Stimulated activated CD8-positive, alpha-beta memory T cell treated with anti-CD3 and anti-CD28 coated beads, Interleukin-4, amount 100 ng/mL, for 4 hours (primary cell): ENCODE data around the gene PIK3CD.
"Not testable (repeated sequence)": the region's sequence is repeated elsewhere in the genome, so short reads cannot be mapped to it uniquely, and the experiment has no call there.

Source experiments
- DNase-seq, 2 donors: peaks; one replicate each; pipeline ENCODE4 v3.0.0-alpha.2; 2020; ENCODE audit warnings: low read depth in 2 of 2, low spot score in 1 of 2

PIK3CD gene

DNA sequence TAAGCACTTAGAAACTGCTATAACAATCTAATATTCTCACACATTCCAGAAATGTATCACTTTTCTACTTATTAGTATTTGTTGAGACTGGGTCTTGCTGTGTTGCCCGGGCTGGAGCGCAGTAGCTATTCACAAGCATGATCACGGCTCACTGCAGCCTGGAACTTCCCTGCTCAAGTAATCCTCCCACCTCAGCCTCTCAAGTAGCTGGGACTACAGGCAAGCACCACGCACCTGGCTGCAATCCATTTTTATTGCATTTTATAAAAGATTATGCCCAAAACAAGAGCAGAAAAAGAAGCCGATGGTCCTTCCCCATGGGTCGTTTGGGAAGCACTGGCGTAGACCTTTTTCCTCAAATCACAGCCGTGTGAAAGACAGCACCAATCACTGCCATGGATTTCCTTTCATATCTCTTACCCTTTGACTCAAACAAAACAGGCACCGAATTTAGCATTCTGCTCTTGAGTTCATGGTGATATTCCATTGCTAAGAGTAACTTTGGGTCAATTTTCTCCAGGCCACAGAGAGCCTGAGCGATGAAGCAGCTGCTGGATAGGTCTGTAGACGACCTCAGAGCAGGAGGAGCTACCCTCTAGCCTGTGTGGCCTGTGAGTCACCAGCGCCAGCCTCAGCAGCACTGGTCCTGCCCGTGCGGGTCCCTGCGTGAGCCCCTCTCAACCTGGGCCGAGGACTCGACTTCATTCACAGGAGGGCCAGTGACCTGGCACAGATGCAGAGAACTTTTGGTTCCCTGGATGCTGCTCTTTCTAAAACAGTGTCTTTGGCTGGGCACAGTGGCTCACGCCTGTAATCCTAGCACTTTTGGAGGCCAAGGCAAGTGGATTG lies 80.8 kb downstream of the PIK3CD start:
- no peak for DNase-seq

DNA sequence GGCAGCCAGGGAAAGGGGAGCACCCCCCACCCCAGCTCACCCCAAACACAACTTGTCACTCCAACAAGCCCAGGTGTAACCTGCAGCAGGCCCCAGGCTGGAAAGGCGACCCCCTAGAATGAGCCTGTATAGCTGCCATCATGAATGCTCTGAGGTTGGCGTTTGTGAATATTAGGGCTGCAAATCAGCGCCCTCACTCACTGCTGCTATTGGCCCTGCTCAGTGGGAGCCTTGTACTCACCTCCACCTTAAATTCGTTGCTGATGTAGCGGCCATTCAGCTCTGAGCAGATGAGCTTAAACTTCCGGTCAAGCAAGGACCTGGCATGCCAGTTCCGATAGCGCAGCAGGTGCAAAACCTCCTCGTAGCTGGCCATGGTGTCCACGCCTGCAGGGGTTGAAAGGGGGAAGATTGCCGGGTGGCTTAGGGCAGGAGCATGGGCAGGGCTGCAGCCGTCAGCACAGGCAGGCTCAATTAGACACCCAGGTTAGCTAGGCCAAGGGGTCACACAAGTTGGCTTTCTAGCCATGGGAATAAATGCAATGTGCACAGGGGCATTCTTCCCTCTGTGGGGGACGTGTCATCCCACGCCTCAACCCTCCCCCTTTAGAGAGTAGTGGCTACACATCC lies 81.7 kb downstream of the PIK3CD start:
- DNase-seq, result no peak

DNA sequence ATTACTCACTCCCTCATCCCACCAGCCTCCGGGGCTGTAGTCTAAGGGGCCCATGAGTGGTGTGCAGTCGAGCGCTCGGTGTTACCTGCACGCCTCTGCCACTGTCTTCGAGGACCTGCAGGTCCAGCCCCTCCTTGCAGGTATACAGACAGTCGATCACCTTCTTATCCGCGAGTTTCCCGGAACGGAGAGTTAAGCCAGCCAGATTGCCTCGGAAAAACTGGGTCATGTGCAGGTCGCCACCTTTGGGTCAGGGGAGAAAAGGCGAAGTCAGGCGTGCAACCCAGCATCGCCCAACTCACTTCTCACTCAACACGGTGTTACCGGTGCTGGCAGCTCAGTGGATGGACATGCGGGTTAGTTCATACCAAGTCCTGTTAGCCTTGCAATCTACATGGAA lies 84.3 kb downstream of the PIK3CD start:
- DNase-seq, result no peak

DNA sequence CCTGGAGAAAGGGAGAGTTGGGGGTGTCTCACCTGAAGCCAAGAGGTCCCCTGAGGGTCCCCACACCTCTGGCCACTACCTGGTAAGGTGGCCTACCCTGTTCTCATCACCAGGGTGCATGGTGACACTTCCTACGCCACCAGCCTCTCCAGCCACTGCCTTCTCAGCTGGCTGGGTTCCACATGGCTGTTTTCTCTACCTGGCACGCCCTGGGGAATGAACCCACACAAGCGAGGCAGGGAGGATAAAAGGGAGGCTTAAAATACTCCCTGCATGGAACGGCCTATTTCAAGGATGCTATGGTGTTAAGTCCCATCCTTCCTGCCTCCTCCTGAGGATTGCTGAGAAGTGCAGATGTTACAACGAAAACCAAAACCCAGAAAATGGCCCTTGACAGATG lies 84.7 kb downstream of the PIK3CD start:
- no peak for DNase-seq

DNA sequence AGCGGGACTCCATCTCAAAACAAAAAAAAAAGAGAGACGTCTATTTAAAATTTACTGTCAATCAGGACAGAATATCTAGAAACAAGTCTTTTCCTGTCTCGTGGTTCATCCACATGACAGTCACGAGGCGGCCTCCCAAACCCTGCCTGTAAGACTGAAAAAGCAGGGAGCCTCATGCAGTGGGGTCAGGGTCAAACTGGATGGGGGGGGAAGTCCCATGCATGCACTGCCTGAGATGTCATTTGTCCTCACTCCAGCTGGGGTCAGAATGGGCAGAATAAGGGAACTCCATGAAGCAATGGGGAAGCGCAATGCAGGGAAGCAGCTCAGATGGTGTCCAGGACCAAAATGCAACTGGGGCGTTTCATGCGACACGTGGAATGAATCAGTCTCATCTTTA lies 85.5 kb downstream of the PIK3CD start:
- no peak for DNase-seq

DNA sequence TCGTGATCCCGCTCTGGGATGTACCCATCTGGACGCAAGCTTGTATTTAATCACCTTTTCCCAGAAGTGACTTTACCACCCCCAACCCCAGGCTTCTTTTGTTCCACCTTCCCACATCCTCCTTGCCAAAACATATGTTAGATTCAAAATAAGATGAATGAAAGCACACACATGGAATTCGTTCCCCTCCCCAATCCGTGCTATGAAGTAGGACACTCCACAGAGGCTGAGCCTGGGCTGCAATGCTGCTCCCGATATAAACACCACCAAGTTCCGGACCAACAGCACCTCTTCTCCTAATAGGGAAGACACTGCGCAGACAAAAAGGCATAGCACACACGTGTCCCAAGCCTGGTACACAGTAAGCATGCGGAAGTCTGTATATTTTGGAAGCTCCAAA lies 86.1 kb downstream of the PIK3CD start:
- DNase-seq, result no peak

DNA sequence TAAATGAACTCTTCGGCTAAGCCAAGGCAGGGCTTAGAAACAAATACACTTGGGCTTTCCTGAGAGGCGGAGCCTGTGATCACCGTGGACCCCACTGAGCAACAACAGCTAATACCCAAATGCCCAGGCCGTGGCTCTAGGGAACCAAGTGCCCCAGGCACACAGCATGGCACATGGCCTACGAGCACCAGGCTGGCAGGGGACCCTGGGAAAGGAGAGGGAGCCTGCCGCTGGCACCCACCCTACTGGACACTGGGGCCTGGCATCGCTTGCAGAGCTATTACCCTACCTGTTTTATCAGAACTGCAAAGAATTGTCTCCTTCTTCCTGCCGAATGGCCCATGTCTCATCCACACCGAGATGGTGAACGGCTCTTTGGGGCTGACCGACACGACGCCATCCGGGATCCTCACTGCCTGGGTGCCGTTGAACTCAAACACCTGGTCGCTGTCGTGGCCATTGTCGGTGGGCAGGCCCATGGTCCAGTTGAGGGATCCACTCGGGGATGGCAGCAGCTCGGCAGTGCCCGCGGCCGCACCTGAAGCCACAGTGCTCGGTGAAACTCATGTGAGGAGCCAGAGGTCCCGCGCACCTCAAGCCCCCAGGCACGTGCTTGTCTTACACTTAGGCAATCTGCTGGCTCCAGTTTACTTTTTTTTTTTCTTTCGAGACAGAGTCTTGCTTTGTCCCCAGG lies 92.7 kb downstream of the PIK3CD start:
- DNase-seq, result no peak

DNA sequence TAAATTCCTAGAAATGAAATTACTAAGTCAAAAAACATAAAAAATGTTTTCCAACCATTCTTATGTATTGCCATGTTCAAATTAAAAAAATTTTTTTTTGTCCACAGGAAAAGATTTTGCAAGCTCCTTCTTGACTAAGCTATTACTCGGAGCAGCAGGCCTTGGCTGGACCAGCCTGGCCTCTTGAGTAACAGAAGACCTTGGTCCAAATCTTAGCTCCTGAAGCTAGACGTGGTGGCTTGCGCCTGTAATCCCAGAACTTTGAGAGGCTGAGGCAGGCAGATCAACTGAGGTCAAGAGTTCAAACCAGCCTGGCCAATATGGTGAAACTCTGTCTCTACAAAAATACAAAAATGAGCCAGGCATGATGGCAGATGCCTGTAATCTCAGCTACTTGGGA lies 94.7 kb downstream of the PIK3CD start:
- no peak for DNase-seq

DNA sequence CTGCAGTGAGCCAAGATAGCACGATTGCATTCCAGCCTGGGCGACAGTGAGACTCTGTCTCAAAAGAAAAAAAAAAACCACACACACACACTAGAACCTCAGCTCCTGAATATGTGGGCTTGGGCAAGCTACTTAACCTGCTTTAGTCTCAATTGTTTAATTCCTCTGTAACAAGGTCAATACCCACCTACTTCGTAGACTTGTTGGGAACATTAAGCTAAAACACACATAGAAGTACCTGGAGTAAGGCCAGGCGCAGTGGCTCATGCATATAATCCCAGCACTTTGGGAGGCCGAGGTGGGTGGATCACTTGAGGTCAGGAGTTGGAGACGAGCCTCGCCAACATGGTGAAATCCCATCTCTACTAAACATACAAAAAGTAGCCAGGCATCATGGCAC lies 95.1 kb downstream of the PIK3CD start:
- no peak for DNase-seq

DNA sequence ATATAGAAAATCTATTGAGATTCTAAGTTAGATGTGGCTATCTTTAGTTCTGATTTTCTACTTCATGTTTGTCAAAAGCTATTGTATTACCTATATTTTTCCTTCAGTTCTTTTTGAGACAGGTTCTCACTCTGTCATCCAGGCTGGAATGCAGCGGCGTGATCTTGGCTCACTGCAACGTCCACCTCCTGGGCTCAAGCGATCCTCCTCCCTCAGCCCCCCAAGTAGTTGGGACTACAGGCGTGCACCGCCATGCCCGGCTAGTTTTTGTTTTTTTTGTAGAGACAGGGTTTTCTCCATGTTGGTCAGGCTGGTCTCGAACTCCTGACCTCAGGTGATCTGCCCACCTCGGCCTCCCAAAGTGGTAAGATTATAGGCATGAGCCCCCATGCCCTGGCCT lies 96.9 kb downstream of the PIK3CD start:
- not testable (repeated sequence) for DNase-seq

DNA sequence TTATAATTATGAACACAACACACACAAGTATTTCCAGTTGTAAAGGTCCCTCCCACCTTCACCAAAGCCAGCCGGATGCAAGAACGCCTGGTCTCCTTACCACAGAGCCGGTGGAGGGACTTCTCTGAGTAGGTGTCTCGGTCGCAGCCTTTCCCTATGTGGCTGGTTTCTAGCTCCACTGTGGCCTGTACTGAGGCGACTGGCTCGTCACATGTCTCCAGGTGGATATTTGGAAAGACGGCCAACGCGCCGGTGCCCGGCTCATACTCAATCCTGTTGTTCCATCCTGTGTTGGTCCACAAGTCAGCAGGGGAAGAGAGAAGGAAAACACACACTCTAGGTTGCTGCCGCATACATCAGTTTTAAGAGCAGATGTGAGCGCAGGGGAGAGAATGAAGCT lies 97.8 kb downstream of the PIK3CD start:
- DNase-seq, result no peak

DNA sequence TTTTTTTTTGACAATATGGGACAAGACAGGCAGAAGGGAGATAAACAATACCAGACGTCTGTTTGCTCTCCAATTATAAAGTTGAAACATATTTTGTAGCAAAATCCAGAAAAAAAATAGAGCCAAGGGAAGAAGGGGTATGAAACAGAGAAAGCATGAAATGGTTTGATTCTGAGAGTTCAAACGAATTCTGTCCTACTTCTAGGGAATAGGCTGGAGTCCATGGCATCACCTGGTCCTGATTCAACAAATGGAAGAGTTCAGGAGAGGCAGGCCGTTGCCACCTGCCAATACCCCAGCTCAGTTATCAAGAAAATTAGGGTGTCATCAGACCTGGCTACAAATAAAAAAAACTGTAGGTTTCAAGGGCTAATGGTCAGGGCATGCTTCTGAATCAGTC lies 100.4 kb downstream of the PIK3CD start:
- no peak for DNase-seq

DNA sequence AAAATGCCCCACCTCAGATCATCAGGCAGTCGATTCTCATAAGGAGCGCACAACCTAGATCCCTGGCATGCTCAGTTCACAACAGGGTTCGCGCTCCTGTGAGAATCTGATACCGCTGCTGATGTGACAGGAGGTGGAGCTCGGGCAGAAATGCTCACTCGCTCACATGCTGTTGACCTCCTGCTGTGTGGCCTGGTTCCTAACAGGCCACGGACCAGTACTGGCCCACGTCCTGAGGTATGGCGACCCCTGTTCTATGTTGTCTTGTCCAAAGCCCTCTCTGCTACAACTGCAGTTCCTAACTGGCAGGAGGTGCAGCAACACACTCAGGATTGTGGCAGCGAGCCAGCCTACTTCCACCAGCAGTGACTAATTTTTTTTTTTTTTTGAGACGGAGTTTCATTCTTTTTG lies 101.6 kb downstream of the PIK3CD start:
- no peak for DNase-seq

DNA sequence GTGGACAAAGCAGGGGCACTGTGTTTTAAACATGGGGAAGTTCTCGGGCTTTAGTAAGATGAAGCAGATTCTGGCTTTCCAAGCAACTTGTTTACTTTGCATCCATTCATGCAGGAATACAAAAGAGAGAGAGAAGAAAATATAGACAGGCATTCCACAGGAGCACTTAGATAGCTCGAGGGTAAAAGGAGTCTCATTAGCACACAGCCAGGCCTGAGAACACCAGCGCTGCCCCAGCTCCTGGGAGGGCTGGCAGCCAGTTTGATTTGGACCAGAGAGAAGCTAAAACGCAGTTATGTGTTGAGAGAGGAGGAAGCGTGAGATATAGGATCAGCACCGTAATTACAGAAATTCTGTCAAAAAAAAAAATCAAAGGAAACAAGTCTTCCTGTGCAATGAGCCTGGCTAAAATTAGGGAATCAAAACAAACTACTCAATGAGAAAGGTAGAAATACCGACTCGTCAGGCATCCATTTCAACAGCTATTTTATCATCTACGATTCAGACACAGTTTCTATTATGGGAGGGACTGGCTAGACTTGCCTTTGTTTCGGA lies 104.0 kb downstream of the PIK3CD start:
- no peak for DNase-seq

DNA sequence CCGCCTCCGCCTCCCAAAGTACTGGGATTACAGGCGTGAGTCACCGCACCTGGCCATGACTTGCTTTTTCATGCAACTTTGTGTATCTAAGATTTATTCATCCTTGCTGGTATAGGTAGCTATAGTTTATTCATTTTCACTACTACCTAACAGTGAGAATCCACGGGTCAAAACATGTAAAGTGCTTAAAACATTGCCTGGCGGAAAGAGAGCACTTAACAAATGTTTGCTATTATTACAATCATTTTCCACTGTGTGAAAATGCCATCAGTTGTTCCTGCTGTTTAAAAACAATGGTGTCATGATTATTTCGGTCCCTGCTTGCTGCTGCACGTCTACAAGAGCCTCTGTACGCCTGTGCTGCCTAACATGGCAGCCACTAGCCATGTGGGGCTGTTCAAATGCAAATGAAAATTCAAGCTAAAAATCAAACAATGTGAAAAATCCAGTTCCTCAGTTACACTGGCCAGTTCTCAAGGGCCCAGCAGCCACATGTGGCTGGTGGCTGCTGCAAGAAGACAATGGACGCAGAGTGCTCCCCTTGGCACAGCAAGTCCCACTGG lies 107.1 kb downstream of the PIK3CD start:
- DNase-seq, result no peak

DNA sequence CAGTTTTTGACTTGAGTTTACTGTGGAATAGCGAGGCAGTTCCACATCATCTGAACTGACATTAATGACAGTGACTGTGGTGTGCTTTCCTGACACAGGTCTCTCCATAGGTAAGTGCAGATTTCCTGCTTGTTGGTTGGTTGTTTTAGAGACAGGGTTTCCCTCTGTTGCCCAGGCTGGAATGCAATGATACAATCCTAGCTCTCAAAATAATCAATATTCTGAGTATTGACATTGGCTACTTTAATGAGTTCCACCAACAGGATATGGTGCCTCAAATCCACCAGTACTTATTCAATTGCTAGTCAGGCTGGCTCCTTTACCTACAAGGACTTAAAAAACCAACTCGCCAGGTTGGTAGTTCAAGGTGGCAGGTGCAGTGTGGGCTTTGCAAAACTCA lies 108.4 kb downstream of the PIK3CD start:
- no peak for DNase-seq

DNA sequence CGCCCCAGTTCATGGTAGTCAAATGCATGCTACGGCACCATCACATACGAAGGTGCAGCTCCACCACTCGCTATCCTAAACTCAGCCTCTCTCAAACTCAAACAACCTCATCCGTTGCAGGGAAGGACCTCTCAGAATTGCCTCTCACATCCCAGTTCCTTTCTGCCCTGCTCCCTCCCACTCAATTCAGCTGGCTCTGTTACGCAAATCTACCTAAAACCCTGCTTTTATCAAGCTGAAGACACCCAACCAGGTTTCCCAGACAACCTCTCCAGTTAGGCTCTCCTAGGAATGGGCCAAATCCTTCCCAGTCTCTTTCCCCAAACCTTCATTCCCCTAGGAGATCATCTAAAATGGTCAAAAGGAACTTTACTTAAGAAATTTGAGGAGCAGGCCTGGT lies 109.3 kb downstream of the PIK3CD start:
- no peak for DNase-seq

DNA sequence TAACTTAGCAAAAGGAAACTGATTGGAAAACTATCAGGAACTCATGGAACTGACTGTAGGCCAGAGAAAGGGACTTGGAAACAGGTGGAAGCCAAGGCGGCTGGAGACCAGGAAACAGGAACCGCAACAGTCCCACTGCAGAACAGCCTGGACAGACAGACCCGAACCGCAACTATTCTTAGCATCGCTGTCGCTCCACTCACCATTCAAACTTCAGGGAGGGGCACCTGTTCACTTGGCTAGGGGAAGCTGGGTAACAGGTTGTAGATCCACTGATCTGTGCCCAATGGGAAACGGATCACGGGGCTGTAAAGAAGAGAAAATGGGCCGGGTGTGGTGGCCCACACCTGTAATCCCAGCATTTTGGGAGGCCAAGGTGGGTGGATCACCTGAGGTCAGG lies 110.3 kb downstream of the PIK3CD start:
- no peak for DNase-seq

DNA sequence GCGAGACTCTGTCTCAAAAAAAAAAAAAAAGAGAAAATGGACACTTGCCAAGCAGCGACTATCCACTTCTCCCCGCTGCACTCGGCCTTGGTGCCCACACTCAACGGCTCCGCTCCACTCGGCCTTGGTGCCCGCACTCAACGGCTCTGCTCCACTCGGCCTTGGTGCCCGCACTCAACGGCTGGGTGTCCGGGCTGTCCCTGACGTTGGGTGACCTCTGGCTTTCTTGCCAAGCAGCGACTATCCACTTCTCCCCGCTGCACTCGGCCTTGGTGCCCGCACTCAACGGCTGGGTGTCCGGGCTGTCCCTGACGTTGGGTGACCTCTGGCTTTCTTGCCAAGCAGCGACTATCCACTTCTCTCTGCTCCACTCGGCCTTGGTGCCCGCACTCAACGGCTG lies 110.9 kb downstream of the PIK3CD start:
- not testable (repeated sequence) for DNase-seq

DNA sequence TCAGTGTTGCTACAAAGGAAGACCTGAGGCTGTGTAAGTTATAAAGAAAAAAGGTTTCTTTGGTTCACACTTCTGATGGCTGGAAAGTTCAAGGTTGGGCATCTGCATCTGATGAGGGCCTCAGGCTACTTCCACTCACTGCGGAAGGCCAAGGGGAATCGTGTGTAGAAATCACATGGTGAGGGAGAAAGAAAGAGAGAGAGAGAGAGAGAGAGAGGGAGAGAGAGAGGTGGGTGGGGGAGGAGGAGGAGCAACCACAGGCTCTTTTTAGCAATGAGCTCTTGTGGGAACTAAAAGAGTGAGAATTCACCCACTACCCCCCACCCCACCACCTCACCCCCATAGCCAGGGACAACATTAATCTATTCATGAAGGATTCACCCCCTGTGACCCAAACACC lies 112.4 kb downstream of the PIK3CD start:
- no peak for DNase-seq

DNA sequence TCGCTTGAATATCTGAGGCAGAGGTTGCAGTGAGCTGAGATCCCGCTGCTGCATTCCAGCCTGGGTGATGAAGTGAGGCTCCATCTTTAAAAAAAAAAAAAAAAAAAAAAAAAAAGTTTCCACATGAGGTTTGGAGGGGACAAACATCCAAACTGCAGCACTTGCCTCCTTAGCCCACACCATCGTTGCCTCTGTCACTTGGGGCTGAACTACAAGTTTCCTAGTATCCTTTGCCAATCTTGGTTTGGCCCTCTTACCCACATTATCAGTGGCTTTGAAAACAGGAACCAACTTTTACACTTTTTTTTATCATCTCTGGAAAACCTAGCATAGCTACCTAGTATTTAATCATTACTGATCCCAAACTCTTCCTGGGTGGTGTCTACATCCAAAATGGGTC lies 113.0 kb downstream of the PIK3CD start:
- DNase-seq, result no peak
